Neural cell (in vitro differentiated cells): ENCODE measurements around the gene CUBN. TPM values are rescaled to one million over a fixed set of nuclear protein-coding genes. Genes with fewer than 3 reads are reported as not detected.

Experiments used
- H2AFZ ChIP-seq: fragments of 200-600, 300-800 bp; sonication (generic), shearing (Covaris generic); 2 replicates; pipeline ENCODE4 v1.6.0; 2014; ENCODE audit warnings: low read depth, mild to moderate bottlenecking, antibody characterized with exemption, low read length, moderate library complexity
- H3F3A ChIP-seq: fragments of 200-600 bp; shearing (Covaris generic); 2 replicates; pipeline ENCODE4 v1.6.1; 2016; ENCODE audit warnings: mild to moderate bottlenecking, moderate library complexity, mixed read lengths, antibody characterized with exemption, low read length; ENCODE audit not compliant: insufficient read depth, poor library complexity, severe bottlenecking
- H3K27ac ChIP-seq: fragments of 200-600, 300-800 bp; sonication (generic), shearing (Covaris generic); 2 replicates; pipeline ENCODE4 v1.5.1; 2014; ENCODE audit warnings: mild to moderate bottlenecking, low read length, moderate library complexity
- H3K27me3 ChIP-seq: fragments of 300-800, 200-600 bp; sonication (generic), shearing (Covaris generic); 2 replicates; pipeline ENCODE4 v1.6.0; 2014; ENCODE audit warnings: mild to moderate bottlenecking, low read depth, low read length, moderate library complexity; ENCODE audit not compliant: insufficient read depth
- H3K36me3 ChIP-seq: fragments of 300-800, 200-600 bp; sonication (generic), shearing (Covaris generic); 2 replicates; pipeline ENCODE4 v1.5.1; 2014; ENCODE audit warnings: mild to moderate bottlenecking, antibody characterized with exemption, low read length, moderate library complexity; ENCODE audit not compliant: insufficient read depth
- H3K4me2 ChIP-seq: fragments of 300-800, 200-600 bp; sonication (generic), shearing (Covaris generic); 2 replicates; pipeline ENCODE4 v1.6.0; 2014; ENCODE audit warnings: mild to moderate bottlenecking, low read length
- H3K4me3 ChIP-seq: fragments of 300-800, 200-600 bp; sonication (generic), shearing (Covaris generic); 2 replicates; pipeline ENCODE4 v1.5.1; 2014; ENCODE audit warnings: mild to moderate bottlenecking, low read length, moderate library complexity
- H3K79me2 ChIP-seq: fragments of 200-600 bp; shearing (Covaris generic); replicated peaks from 2 replicates; pipeline ENCODE4 v1.6.0; 2014; ENCODE audit warnings: mild to moderate bottlenecking, low read length, moderate library complexity; ENCODE audit not compliant: insufficient read depth
- H3K9ac ChIP-seq: fragments of 300-800, 200-600 bp; sonication (generic), shearing (Covaris generic); 2 replicates; pipeline ENCODE4 v1.6.1; 2016; ENCODE audit warnings: mild to moderate bottlenecking, low read length, mixed read lengths
- H3K9me2 ChIP-seq: fragments of 200-600 bp; shearing (Covaris generic); 2 replicates; pipeline ENCODE4 v1.6.1; 2016; ENCODE audit warnings: mild to moderate bottlenecking, low read length, mixed read lengths; ENCODE audit not compliant: insufficient read depth
- H3K9me3 ChIP-seq: fragments of 200-600, 300-800 bp; sonication (generic), shearing (Covaris generic); 2 replicates; pipeline ENCODE4 v1.6.1; 2016; ENCODE audit warnings: mild to moderate bottlenecking, mixed run types, low read length, moderate library complexity, mixed read lengths
- H4K20me1 ChIP-seq: fragments of 200-600 bp; shearing (Covaris generic); 2 replicates; pipeline ENCODE4 v1.6.1; 2016; ENCODE audit warnings: mild to moderate bottlenecking, mixed run types; ENCODE audit not compliant: insufficient read depth
- CTCF ChIP-seq: fragments of 450-650 bp; IDR thresholded peaks from 2 replicates; pipeline ENCODE4 v1.5.1; 2014; ENCODE audit warnings: antibody characterized with exemption, mild to moderate bottlenecking, moderate library complexity; ENCODE audit not compliant: poor library complexity, severe bottlenecking
- EP300 ChIP-seq: fragments of 450-650 bp; conservative IDR thresholded peaks from 2 replicates; pipeline ENCODE4 v1.6.1; 2014; ENCODE audit warnings: antibody characterized with exemption, mild to moderate bottlenecking, moderate library complexity; ENCODE audit not compliant: poor library complexity, severe bottlenecking
- EZH2 ChIP-seq: fragments of 200-600, 300-800 bp; shearing (Covaris generic), sonication (generic); IDR thresholded peaks from 2 replicates; pipeline ENCODE4 v1.6.1; 2014; ENCODE audit warnings: antibody characterized with exemption, low read length, borderline replicate concordance, mild to moderate bottlenecking; ENCODE audit not compliant: insufficient read depth, poor library complexity, severe bottlenecking
- MXI1 ChIP-seq: fragments of 450-650 bp; conservative IDR thresholded peaks from 2 replicates; pipeline ENCODE4 v1.6.1; 2014; ENCODE audit warnings: antibody characterized with exemption, mild to moderate bottlenecking; ENCODE audit not compliant: poor library complexity, severe bottlenecking
- POLR2AphosphoS5 ChIP-seq: IDR thresholded peaks from 2 replicates; pipeline ENCODE4 v1.6.1; 2012
- RAD21 ChIP-seq: fragments of 450-650 bp; conservative IDR thresholded peaks from 2 replicates; pipeline ENCODE4 v1.6.1; 2014; ENCODE audit warnings: antibody characterized with exemption, mild to moderate bottlenecking, moderate library complexity
- SMC3 ChIP-seq: fragments of 450-650 bp; conservative IDR thresholded peaks from 2 replicates; pipeline ENCODE4 v1.6.1; 2014; ENCODE audit warnings: antibody characterized with exemption, mild to moderate bottlenecking, moderate library complexity; ENCODE audit not compliant: poor library complexity
- TAF1 ChIP-seq: IDR thresholded peaks from 2 replicates; pipeline ENCODE4 v1.6.1; 2012; ENCODE audit warnings: low read depth
- polyA plus RNA-seq: library from polyadenylated mRNA; depleted of rRNA; stranded (reverse); fragments of >200 nt; gene quantifications from 2 replicates; pipeline ENCODE4 v1.2.3, GENCODE V29; 2014
- TF ChIP-seq, protein P1 (sequence below): IDR thresholded peaks from 2 replicates; pipeline ENCODE4 v1.6.1; 2012; ENCODE audit warnings: borderline replicate concordance

The CUBN gene
- polyA plus RNA-seq, 1 donor from 2014 or later, result 7.1 TPM

DNA sequence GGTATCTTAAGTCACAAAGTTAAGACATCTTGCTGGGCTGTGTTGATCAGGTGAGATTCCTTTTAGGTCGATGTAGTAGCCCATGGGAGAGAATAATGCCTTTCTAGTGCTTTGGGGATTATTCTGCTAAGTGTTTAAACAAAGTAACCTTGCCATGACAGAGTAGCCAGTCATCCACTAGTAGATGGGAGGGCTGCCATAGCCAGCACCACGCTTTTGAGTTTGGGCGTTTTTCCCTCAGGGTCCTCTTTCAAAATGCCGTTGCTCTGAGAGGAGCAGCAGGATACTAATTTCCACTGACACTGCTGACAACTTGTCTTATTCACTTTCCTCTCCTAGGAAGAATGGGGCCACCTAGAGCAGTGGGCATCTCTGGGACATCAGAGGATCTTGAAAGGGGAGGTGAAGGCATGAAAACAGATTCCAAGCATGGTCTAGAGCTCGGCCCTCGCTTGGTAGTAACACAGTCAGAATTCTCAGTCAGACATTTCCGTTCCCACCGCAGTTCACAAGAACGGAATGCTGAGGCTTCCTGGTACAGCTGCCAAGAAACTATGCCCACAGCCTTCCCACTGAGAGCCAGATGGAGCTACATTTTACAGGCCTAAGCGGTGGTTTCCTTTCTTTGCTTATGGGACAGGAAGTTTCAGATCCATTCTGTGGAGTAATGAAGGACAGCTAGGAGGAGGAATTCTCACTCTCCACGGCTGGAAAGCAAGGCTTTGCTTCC is 297.1 kb downstream of the CUBN start:
- Histone ChIP-seq H3K9me3 (no peaks in the 10 kb centered on the region), H3K9ac (no peak overlapping the region), H3K36me3 (no peaks in the 10 kb centered on the region), H3K27ac (no peak overlapping the region), H3K9me2 (no peaks in the 10 kb centered on the region), H3F3A (no peaks in the 10 kb centered on the region), H3K4me2 (no peak overlapping the region), H4K20me1 (no peaks in the 10 kb centered on the region), H3K27me3 (no peaks in the 10 kb centered on the region), H2AFZ (no peak overlapping the region), H3K79me2 (no peaks in the 10 kb centered on the region), H3K4me3 (no peak overlapping the region)
- no peak for TF ChIP-seq CTCF
- TF ChIP-seq, protein P1, sequence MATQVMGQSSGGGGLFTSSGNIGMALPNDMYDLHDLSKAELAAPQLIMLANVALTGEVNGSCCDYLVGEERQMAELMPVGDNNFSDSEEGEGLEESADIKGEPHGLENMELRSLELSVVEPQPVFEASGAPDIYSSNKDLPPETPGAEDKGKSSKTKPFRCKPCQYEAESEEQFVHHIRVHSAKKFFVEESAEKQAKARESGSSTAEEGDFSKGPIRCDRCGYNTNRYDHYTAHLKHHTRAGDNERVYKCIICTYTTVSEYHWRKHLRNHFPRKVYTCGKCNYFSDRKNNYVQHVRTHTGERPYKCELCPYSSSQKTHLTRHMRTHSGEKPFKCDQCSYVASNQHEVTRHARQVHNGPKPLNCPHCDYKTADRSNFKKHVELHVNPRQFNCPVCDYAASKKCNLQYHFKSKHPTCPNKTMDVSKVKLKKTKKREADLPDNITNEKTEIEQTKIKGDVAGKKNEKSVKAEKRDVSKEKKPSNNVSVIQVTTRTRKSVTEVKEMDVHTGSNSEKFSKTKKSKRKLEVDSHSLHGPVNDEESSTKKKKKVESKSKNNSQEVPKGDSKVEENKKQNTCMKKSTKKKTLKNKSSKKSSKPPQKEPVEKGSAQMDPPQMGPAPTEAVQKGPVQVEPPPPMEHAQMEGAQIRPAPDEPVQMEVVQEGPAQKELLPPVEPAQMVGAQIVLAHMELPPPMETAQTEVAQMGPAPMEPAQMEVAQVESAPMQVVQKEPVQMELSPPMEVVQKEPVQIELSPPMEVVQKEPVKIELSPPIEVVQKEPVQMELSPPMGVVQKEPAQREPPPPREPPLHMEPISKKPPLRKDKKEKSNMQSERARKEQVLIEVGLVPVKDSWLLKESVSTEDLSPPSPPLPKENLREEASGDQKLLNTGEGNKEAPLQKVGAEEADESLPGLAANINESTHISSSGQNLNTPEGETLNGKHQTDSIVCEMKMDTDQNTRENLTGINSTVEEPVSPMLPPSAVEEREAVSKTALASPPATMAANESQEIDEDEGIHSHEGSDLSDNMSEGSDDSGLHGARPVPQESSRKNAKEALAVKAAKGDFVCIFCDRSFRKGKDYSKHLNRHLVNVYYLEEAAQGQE, result no peak
- TF ChIP-seq MXI1, result no peak
- TF ChIP-seq RAD21, result no peak
- no peak for TF ChIP-seq SMC3
- no peak for TF ChIP-seq EZH2
- no peak for TF ChIP-seq EP300
- no peak for TF ChIP-seq TAF1
- TF ChIP-seq POLR2AphosphoS5, result no peak

GRCh38 chr10:16828701-16829175 is 300.9 kb downstream of the CUBN start:
- H3K27me3 ChIP-seq, result no peaks in the 10 kb centered on the region
- no peak overlapping the region for H3K4me3 ChIP-seq
- H3K27ac ChIP-seq, result no peak overlapping the region
- no peaks in the 10 kb centered on the region for H3F3A ChIP-seq
- H2AFZ ChIP-seq, result no peak overlapping the region
- no peak for TF ChIP-seq MXI1
- no peak for TF ChIP-seq TAF1
- TF ChIP-seq POLR2AphosphoS5, result no peak
- no peak for TF ChIP-seq CTCF
- no peak for TF ChIP-seq EP300
- TF ChIP-seq RAD21, result no peak
- no peak for TF ChIP-seq EZH2
- TF ChIP-seq, protein P1, result no peak
- TF ChIP-seq SMC3, result no peak
- no peak overlapping the region for H3K9ac ChIP-seq
- H3K4me2 ChIP-seq, result no peak overlapping the region
- H3K9me2 ChIP-seq, result no peaks in the 10 kb centered on the region
- no peaks in the 10 kb centered on the region for H4K20me1 ChIP-seq
- H3K36me3 ChIP-seq, result no peaks in the 10 kb centered on the region
- no peaks in the 10 kb centered on the region for H3K9me3 ChIP-seq
- H3K79me2 ChIP-seq, result no peaks in the 10 kb centered on the region
